Measurements from ENCODE around the gene UNC5CL. TPM values are rescaled to one million over a fixed set of nuclear protein-coding genes. Genes with fewer than 3 reads are reported as not detected.

UNC5CL gene
- total RNA-seq, 1 experiment from 2014 or later = 1.1 TPM

DNA sequence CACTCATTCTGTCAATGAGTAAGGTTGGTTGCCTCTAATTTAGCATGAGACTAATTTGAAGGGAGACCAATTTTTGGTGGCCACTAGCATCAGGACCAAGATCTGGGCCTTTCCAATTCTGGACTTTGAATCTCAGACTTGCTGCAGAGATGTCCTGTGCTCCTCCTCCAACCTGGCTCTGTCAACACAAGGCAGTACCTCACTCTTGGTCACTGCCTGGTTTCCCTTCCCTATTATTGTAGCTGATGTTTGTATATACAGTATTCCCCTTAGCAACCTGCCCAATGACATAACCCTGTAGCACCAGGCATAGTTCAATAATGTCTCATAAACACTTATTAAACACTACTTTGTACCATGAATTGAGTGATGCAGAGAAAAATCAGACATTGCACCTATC lies 50.4 kb downstream of the UNC5CL start:
- Histone ChIP-seq H3K9me2 (replicated peaks; ENCODE audit: insufficient read depth, low read length) (no peaks in the 10 kb centered on the region), H4K20me1 (ENCODE audit: insufficient read depth, low read depth, low read length) (no peaks in the 10 kb centered on the region), H3K4me3 (ENCODE audit: low read length) (no peak overlapping the region), H2AFZ (ENCODE audit: low read length) (no peak overlapping the region), H3K4me2 (ENCODE audit: low read depth, low read length, poor library complexity, severe bottlenecking) (no peak overlapping the region), H3K36me3 (ENCODE audit: insufficient read depth, low read length) (no peaks in the 10 kb centered on the region), H3K9me3 (ENCODE audit: low read length) (no peaks in the 10 kb centered on the region), H3K4me1 (ENCODE audit: low read length) (no peaks in the 10 kb centered on the region), H3K9ac (ENCODE audit: low read length) (no peak overlapping the region), H3K27ac (ENCODE audit: low read length) (no peak overlapping the region), H3K79me2 (ENCODE audit: low read length) (no peaks in the 10 kb centered on the region), H3K27me3 (ENCODE audit: low read length) (no peaks in the 10 kb centered on the region)
- DNase-seq = no peak

GRCh38 chr6:40986921-40987819 lies 51.9 kb downstream of the UNC5CL start:
- no peak overlapping the region for H3K9ac ChIP-seq (ENCODE audit: low read length)
- no peak overlapping the region for H3K4me3 ChIP-seq (ENCODE audit: low read length)
- H3K4me1 ChIP-seq (ENCODE audit: low read length) = no peaks in the 10 kb centered on the region
- no peak for DNase-seq
- no peak overlapping the region for H3K4me2 ChIP-seq (ENCODE audit: low read depth, low read length, poor library complexity, severe bottlenecking)
- no peaks in the 10 kb centered on the region for H3K36me3 ChIP-seq (ENCODE audit: insufficient read depth, low read length)
- no peaks in the 10 kb centered on the region for H4K20me1 ChIP-seq (ENCODE audit: insufficient read depth, low read depth, low read length)
- H3K27me3 ChIP-seq (ENCODE audit: low read length) = no peaks in the 10 kb centered on the region
- no peak overlapping the region for H3K27ac ChIP-seq (ENCODE audit: low read length)
- no peaks in the 10 kb centered on the region for H3K79me2 ChIP-seq (ENCODE audit: low read length)
- H2AFZ ChIP-seq (ENCODE audit: low read length) = no peak overlapping the region
- no peaks in the 10 kb centered on the region for H3K9me2 ChIP-seq (replicated peaks; ENCODE audit: insufficient read depth, low read length)
- H3K9me3 ChIP-seq (ENCODE audit: low read length) = no peaks in the 10 kb centered on the region

- no peak overlapping the region for H3K4me2 ChIP-seq (ENCODE audit: low read depth, low read length, poor library complexity, severe bottlenecking)
- no peak overlapping the region for H3K4me3 ChIP-seq (ENCODE audit: low read length)
- no peaks in the 10 kb centered on the region for H3K79me2 ChIP-seq (ENCODE audit: low read length)
- H3K9me2 ChIP-seq (replicated peaks; ENCODE audit: insufficient read depth, low read length) = no peaks in the 10 kb centered on the region
- H3K36me3 ChIP-seq (ENCODE audit: insufficient read depth, low read length) = no peaks in the 10 kb centered on the region
- no peaks in the 10 kb centered on the region for H3K9me3 ChIP-seq (ENCODE audit: low read length)
- no peaks in the 10 kb centered on the region for H3K4me1 ChIP-seq (ENCODE audit: low read length)
- no peak overlapping the region for H3K9ac ChIP-seq (ENCODE audit: low read length)
- no peak overlapping the region for H3K27ac ChIP-seq (ENCODE audit: low read length)
- no peaks in the 10 kb centered on the region for H4K20me1 ChIP-seq (ENCODE audit: insufficient read depth, low read depth, low read length)
- H3K27me3 ChIP-seq (ENCODE audit: low read length) = no peaks in the 10 kb centered on the region
- no peak overlapping the region for H2AFZ ChIP-seq (ENCODE audit: low read length)
- DNase-seq = no peak
These were observed 52.7 kb downstream of the UNC5CL start for GRCh38 chr6:40986364-40986763.

GRCh38 chr6:40983752-40984151 lies 55.3 kb downstream of the UNC5CL start:
- H3K9me3 ChIP-seq (ENCODE audit: low read length) = no peaks in the 10 kb centered on the region
- H3K4me2 ChIP-seq (ENCODE audit: low read depth, low read length, poor library complexity, severe bottlenecking) = no peak overlapping the region
- H3K36me3 ChIP-seq (ENCODE audit: insufficient read depth, low read length) = no peaks in the 10 kb centered on the region
- H3K9ac ChIP-seq (ENCODE audit: low read length) = no peak overlapping the region
- DNase-seq = no peak
- no peaks in the 10 kb centered on the region for H4K20me1 ChIP-seq (ENCODE audit: insufficient read depth, low read depth, low read length)
- no peaks in the 10 kb centered on the region for H3K9me2 ChIP-seq (replicated peaks; ENCODE audit: insufficient read depth, low read length)
- no peak overlapping the region for H2AFZ ChIP-seq (ENCODE audit: low read length)
- no peaks in the 10 kb centered on the region for H3K4me1 ChIP-seq (ENCODE audit: low read length)
- no peaks in the 10 kb centered on the region for H3K27me3 ChIP-seq (ENCODE audit: low read length)
- no peaks in the 10 kb centered on the region for H3K79me2 ChIP-seq (ENCODE audit: low read length)
- H3K4me3 ChIP-seq (ENCODE audit: low read length) = no peak overlapping the region
- H3K27ac ChIP-seq (ENCODE audit: low read length) = no peak overlapping the region

DNA sequence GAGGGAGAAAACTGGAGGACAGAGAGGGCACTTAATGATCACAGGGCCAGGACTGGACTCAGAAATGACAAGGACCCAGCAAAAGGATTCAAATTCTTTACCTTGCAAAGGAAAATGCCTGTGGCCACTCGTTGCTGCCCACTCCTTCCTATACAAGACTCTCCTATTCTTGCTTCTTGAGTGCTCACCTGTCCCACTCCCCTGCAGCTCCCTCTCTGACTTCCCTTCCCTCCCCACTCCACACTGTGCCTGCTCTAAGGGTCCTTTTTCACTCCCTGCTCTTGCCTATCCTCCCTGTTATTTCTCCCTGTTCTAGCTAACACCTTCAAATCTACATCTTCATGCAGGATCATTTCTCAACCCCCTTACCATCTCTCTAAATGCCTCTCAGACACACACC lies 56.1 kb downstream of the UNC5CL start:
- no peak overlapping the region for H3K27ac ChIP-seq (ENCODE audit: low read length)
- no peaks in the 10 kb centered on the region for H4K20me1 ChIP-seq (ENCODE audit: insufficient read depth, low read depth, low read length)
- no peaks in the 10 kb centered on the region for H3K79me2 ChIP-seq (ENCODE audit: low read length)
- no peak overlapping the region for H3K9ac ChIP-seq (ENCODE audit: low read length)
- no peaks in the 10 kb centered on the region for H3K36me3 ChIP-seq (ENCODE audit: insufficient read depth, low read length)
- no peaks in the 10 kb centered on the region for H3K9me3 ChIP-seq (ENCODE audit: low read length)
- no peak for DNase-seq
- no peak overlapping the region for H2AFZ ChIP-seq (ENCODE audit: low read length)
- H3K9me2 ChIP-seq (replicated peaks; ENCODE audit: insufficient read depth, low read length) = no peaks in the 10 kb centered on the region
- no peak overlapping the region for H3K4me2 ChIP-seq (ENCODE audit: low read depth, low read length, poor library complexity, severe bottlenecking)
- H3K4me1 ChIP-seq (ENCODE audit: low read length) = no peaks in the 10 kb centered on the region
- H3K27me3 ChIP-seq (ENCODE audit: low read length) = no peaks in the 10 kb centered on the region
- no peak overlapping the region for H3K4me3 ChIP-seq (ENCODE audit: low read length)

- Histone ChIP-seq H2AFZ (ENCODE audit: low read length) (no peak overlapping the region), H3K9me2 (replicated peaks; ENCODE audit: insufficient read depth, low read length) (no peaks in the 10 kb centered on the region), H3K27ac (ENCODE audit: low read length) (no peak overlapping the region), H3K9me3 (ENCODE audit: low read length) (no peaks in the 10 kb centered on the region), H3K36me3 (ENCODE audit: insufficient read depth, low read length) (no peaks in the 10 kb centered on the region), H3K4me3 (ENCODE audit: low read length) (no peak overlapping the region), H4K20me1 (ENCODE audit: insufficient read depth, low read depth, low read length) (no peaks in the 10 kb centered on the region), H3K9ac (ENCODE audit: low read length) (no peak overlapping the region), H3K4me1 (ENCODE audit: low read length) (no peaks in the 10 kb centered on the region), H3K79me2 (ENCODE audit: low read length) (no peaks in the 10 kb centered on the region), H3K4me2 (ENCODE audit: low read depth, low read length, poor library complexity, severe bottlenecking) (no peak overlapping the region), H3K27me3 (ENCODE audit: low read length) (no peaks in the 10 kb centered on the region)
- DNase-seq = no peak
These were observed 60.2 kb downstream of the UNC5CL start for GRCh38 chr6:40978687-40979289.

DNA sequence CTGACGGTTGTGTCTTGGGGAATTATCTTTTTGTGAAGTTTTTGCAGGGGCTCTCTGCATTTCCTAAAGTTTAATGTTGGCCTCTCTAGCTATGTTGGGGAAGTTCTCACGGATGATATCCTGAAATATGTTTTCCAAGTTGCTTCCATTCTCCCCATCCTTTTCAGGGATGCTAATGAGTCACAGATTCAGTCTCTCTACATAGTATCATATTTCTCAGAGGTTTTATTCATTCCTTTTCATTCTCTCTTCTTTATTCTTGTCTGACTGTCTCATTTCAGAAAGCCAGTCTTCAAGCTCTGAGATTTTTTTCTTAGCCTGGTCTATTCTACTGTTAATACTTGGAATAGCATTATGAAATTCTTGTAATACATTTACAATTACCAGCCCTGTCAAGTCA lies 61.3 kb downstream of the UNC5CL start:
- no peaks in the 10 kb centered on the region for H3K27me3 ChIP-seq (ENCODE audit: low read length)
- H3K79me2 ChIP-seq (ENCODE audit: low read length) = no peaks in the 10 kb centered on the region
- no peaks in the 10 kb centered on the region for H3K4me1 ChIP-seq (ENCODE audit: low read length)
- no peaks in the 10 kb centered on the region for H3K9me2 ChIP-seq (replicated peaks; ENCODE audit: insufficient read depth, low read length)
- no peak overlapping the region for H3K4me3 ChIP-seq (ENCODE audit: low read length)
- no peaks in the 10 kb centered on the region for H3K36me3 ChIP-seq (ENCODE audit: insufficient read depth, low read length)
- H4K20me1 ChIP-seq (ENCODE audit: insufficient read depth, low read depth, low read length) = no peaks in the 10 kb centered on the region
- no peak overlapping the region for H3K9ac ChIP-seq (ENCODE audit: low read length)
- no peaks in the 10 kb centered on the region for H3K9me3 ChIP-seq (ENCODE audit: low read length)
- no peak for DNase-seq
- H2AFZ ChIP-seq (ENCODE audit: low read length) = no peak overlapping the region
- H3K4me2 ChIP-seq (ENCODE audit: low read depth, low read length, poor library complexity, severe bottlenecking) = no peak overlapping the region
- no peak overlapping the region for H3K27ac ChIP-seq (ENCODE audit: low read length)

DNA sequence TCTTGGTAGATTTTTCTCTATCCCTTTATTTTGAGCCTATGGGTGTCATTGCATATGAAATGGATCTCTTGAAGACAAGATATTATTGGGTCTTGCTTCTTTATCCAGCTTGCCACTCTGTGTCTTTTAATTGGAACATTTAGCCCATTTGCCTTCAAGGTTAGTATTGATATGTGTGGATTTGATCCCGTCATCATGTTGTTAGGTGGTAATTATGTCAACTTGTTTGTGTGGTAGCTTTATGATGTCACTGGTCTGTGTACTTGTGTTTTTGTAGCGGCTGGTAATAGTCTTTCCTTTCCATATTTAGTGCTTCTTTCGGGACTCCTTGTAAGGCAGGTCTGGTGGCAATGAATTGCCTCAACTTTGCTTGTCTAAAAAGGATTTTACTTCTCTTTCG lies 61.9 kb downstream of the UNC5CL start:
- no peak overlapping the region for H3K4me2 ChIP-seq (ENCODE audit: low read depth, low read length, poor library complexity, severe bottlenecking)
- H3K36me3 ChIP-seq (ENCODE audit: insufficient read depth, low read length) = no peaks in the 10 kb centered on the region
- no peaks in the 10 kb centered on the region for H3K79me2 ChIP-seq (ENCODE audit: low read length)

More for the DNA sequence above, 61.9 kb downstream of the UNC5CL start:
- Histone ChIP-seq H4K20me1 (ENCODE audit: insufficient read depth, low read depth, low read length) (no peaks in the 10 kb centered on the region), H3K4me3 (ENCODE audit: low read length) (no peak overlapping the region), H3K9ac (ENCODE audit: low read length) (no peak overlapping the region), H3K9me3 (ENCODE audit: low read length) (no peaks in the 10 kb centered on the region), H3K27ac (ENCODE audit: low read length) (no peak overlapping the region), H3K27me3 (ENCODE audit: low read length) (no peaks in the 10 kb centered on the region), H2AFZ (ENCODE audit: low read length) (no peak overlapping the region), H3K9me2 (replicated peaks; ENCODE audit: insufficient read depth, low read length) (no peaks in the 10 kb centered on the region), H3K4me1 (ENCODE audit: low read length) (no peaks in the 10 kb centered on the region)
- DNase-seq = no peak
